Activated CD4-positive, alpha-beta T cell treated with anti-CD3 and anti-CD28 coated beads, Interleukin-2, amount 10 ng/mL, durations not matched to agents 7 days and 5 days (primary cell): Measurements from ENCODE around the gene ZNF763. TPM values are rescaled to one million over a fixed set of nuclear protein-coding genes. Genes with fewer than 3 reads are reported as not detected.
"Not testable (repeated sequence)": the region's sequence is repeated elsewhere in the genome, so short reads cannot be mapped to it uniquely, and the experiment has no call there.

Experiments used
- CTCF ChIA-PET: fragments of 350-600 bp; sonication (Branson Sonifier 250); formaldehyde crosslinking; loops from one replicate; lab custom pipeline; 2021; ENCODE audit warnings: antibody characterized with exemption; lab: Charles Lee
- POLR2A ChIA-PET: fragments of 350-600 bp; sonication (Branson Sonifier 250); formaldehyde crosslinking; loops from one replicate; lab custom pipeline; 2021; ENCODE audit warnings: antibody characterized with exemption; lab: Charles Lee
- DNase-seq: peaks from one replicate; pipeline ENCODE4 v3.0.0-alpha.2; 2020
- H3K27ac Mint-ChIP-seq: one replicate; pipeline ENCODE4 v1.8.0; 2021; ENCODE audit warnings: mild to moderate bottlenecking, moderate library complexity, mixed read lengths
- H3K27me3 Mint-ChIP-seq: one replicate; pipeline ENCODE4 v1.8.0; 2021; ENCODE audit warnings: mixed read lengths
- H3K36me3 Mint-ChIP-seq: one replicate; pipeline ENCODE4 v1.8.0; 2021; ENCODE audit warnings: low read depth, mixed read lengths
- H3K4me1 Mint-ChIP-seq: one replicate; pipeline ENCODE4 v1.8.0; 2021; ENCODE audit warnings: mixed read lengths
- H3K4me3 Mint-ChIP-seq: one replicate; pipeline ENCODE4 v1.8.0; 2021; ENCODE audit warnings: mild to moderate bottlenecking, moderate library complexity, mixed read lengths
- H3K9me3 Mint-ChIP-seq: one replicate; pipeline ENCODE4 v1.8.0; 2021; ENCODE audit warnings: mixed read lengths
- total RNA-seq, 2 experiments: library from RNA; stranded (reverse); gene quantifications; one replicate each; pipeline ENCODE4 v1.2.3, GENCODE V29; 2021

The ZNF763 gene
- 1 to 10 TPM; 1.9 to 2.1 TPM for total RNA-seq

DNA sequence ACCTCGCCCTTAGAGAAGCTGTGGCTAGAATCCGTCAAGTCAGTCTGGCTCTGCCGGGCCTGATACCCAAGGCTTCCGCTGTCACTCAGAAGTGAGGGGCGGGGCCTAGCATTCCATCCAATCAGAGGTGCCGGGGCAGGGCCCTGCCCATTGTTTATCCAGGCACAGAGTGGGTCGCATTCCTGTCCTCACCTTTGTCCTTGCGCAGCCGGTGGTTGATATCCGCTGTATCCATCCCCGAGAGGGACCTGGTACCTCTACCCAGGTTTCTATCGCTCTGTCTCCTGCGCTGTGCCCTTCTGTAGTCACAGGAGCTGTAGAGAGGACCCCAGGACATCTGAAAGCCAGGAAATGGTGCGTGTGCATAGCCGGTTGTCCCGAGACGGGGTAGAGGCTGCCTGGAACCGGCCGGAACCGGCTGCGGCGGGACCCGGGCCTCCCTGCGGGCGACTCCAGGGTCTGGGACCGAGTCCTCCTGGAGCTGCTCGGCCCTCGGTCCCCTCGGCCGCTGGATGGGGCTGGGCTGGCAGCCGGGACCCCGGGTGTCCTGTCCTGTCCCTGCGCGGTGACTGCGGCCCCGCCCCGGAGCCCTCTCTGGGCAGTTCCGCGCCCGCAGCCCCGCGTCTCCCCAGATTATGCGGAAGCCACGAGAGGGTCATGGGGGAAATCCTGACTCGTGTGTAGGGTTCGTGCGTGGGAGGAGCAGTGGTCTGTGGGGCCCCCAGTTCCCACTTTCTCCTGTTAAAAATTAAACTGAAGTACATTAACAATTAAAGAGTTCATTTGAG, at the start of gene ZNF763:
TSS of gene ZNF763 (plus strand) at position 183 of the 788 bp plus-strand sequence. CDS start at position 352, 169 bp downstream.
- peak; percentile 93 for DNase-seq
- ChIA-PET POLR2A (interaction anchor here (0.6 kb wide), 1 partner anchor 772 kb away, joined by 4 read pairs; the partner anchor contains the start of gene GET3), CTCF (interaction anchor here (0.7 to 1.1 kb wide), 2 partner anchors 23 to 187 kb away, joined by 3 read pairs; no protein-coding TSS in a partner anchor)
- Mint-ChIP-seq H3K4me3 (peak within 1 kb of the TSS; percentile 91), H3K4me1 (peaks cover 20% of the 10 kb centered on the region), H3K9me3 (peaks cover 15% of the 10 kb centered on the region), H3K36me3 (peaks cover 18% of the 10 kb centered on the region), H3K27ac (peak within 1 kb of the TSS; percentile 96), H3K27me3 (no peaks in the 10 kb centered on the region)

DNA sequence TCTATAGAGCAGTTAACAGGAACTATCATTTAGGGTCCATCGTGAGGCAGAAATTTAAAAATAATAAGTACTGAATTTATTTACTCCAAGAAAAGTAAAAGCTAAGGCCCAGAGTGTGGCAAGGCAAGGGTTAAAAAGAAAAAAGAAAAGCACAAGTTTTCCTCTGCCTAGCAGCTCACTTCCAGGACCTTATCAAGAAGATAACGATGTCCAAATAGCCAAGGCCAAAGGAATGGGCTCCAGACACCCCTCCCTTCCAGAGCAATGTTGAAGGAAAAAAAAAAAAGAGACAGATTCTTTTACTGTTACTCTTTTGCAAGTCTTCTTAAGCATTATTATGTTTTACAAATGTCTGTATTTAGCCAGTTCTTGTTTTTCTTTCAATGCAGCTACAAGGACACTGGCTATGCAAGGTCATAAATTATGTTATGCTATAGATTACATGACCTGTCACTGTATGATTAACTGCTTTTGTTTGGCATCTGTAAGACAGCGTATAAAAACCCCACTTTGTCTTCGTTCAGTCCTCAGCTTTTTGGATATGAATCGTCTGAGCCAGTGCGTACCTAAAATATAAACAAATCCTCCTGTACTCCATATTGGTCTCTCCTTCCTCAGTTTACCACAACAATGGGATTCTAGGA, 42.9 kb upstream of the ZNF763 start:
- H3K36me3 Mint-ChIP-seq = peaks cover 17% of the 10 kb centered on the region
- ChIA-PET CTCF (interaction anchor here (0.6 to 3.7 kb wide), 3 partner anchors 15 to 169 kb away, joined by 3 to 42 read pairs (median 4); no protein-coding TSS in a partner anchor), POLR2A (no interaction called here)

DNA sequence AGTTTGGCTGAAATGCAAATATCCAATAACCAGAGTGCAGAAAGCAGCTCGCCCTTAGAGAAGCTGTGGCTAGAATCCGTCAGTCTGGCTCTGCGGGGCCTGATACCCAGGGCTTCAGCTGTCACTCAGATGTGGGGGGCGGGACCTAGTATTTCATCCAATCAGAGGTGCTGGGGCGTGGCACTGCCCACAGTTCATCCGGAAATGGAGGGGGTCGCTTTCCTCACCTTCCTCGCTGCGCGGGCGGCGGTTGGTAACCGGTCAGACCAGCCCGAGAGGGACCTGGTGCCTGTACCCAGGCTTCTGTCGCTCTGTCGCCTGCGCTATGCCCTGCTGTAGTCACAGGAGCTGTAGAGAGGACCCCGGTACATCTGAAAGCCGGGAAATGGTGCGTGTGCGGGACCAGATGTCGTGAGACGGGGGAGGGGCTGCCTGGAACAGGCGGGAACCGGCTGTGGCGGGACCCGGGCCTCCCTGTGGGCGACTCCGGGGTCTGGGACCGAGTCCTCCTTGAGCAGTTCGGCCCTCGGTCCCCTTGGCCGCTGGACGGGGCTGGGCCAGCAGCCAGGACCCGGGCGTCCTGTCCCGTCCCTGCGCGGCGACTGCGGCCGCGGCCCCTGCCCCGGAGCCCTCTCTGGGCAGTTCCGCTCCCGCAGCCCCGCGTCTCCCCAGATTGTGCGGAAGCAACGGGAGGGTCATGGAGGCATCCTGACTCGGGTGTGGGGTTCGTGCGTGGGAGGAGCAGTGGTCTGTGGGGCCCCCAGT, 39.8 kb upstream of the ZNF763 start, which contains the start of gene ZNF700:
TSS of gene ZNF700 (plus strand) at position 222 of the 765 bp plus-strand sequence. CDS start at position 326, 104 bp downstream.
- Mint-ChIP-seq H3K9me3 (peaks cover 8% of the 10 kb centered on the region), H3K36me3 (peaks cover 36% of the 10 kb centered on the region), H3K4me3 (peak within 1 kb of the TSS; percentile 97), H3K4me1 (peaks cover 36% of the 10 kb centered on the region), H3K27ac (peak within 1 kb of the TSS; percentile 99), H3K27me3 (no peaks in the 10 kb centered on the region)
- ChIA-PET CTCF (interaction anchor here (0.6 to 3.7 kb wide), 10 partner anchors 9 to 231 kb away, joined by 3 to 42 read pairs (median 6); partner anchors contain the start of genes ZNF20 and ZNF625), POLR2A (interaction anchor here (0.6 to 0.8 kb wide), 3 partner anchors 63 to 461 kb away, joined by 3 to 5 read pairs (median 3); partner anchors contain the start of gene ZNF563)
- DNase-seq = peak; percentile 96

More for the DNA sequence above, 42.9 kb upstream of the ZNF763 start:
- H3K27ac Mint-ChIP-seq = no peak overlapping the region
- no peak for DNase-seq
- peaks cover 30% of the 10 kb centered on the region for H3K4me1 Mint-ChIP-seq
- H3K27me3 Mint-ChIP-seq = no peaks in the 10 kb centered on the region
- H3K9me3 Mint-ChIP-seq = peaks cover 14% of the 10 kb centered on the region
- no peak overlapping the region for H3K4me3 Mint-ChIP-seq

GRCh38 chr19:11925651-11926187, 39.1 kb upstream of the ZNF763 start:
- CTCF ChIA-PET = interaction anchor here (1.7 kb wide), 1 partner anchor 128 kb away, joined by 5 read pairs; no protein-coding TSS in a partner anchor
- POLR2A ChIA-PET, DNase-seq, H3K27me3 Mint-ChIP-seq, H3K9me3 Mint-ChIP-seq: not testable (repeated sequence)
- Mint-ChIP-seq H3K4me1 (peaks cover 36% of the 10 kb centered on the region), H3K27ac (peak overlapping the region; percentile 96), H3K4me3 (peak overlapping the region; percentile 97), H3K36me3 (peaks cover 42% of the 10 kb centered on the region)

GRCh38 chr19:11927227-11927626, 37.6 kb upstream of the ZNF763 start:
- Mint-ChIP-seq H3K27me3 (no peaks in the 10 kb centered on the region), H3K9me3 (peaks cover 11% of the 10 kb centered on the region), H3K4me3 (no peak overlapping the region), H3K4me1 (peaks cover 40% of the 10 kb centered on the region), H3K36me3 (peaks cover 53% of the 10 kb centered on the region), H3K27ac (no peak overlapping the region)
- DNase-seq = no peak
- ChIA-PET CTCF (interaction anchor here (0.6 to 1.0 kb wide), 3 partner anchors 9 to 61 kb away, joined by 3 read pairs; no protein-coding TSS in a partner anchor), POLR2A (interaction anchor here (0.7 kb wide), 1 partner anchor 513 kb away, joined by 20 read pairs; no protein-coding TSS in a partner anchor)

- Mint-ChIP-seq H3K27me3 (no peaks in the 10 kb centered on the region), H3K36me3 (peaks cover 66% of the 10 kb centered on the region), H3K9me3 (peaks cover 20% of the 10 kb centered on the region), H3K4me1 (peaks cover 20% of the 10 kb centered on the region), H3K27ac (no peak overlapping the region), H3K4me3 (no peak overlapping the region)
- DNase-seq = no peak
- ChIA-PET POLR2A (no interaction called here), CTCF (no interaction called here)
Observed at GRCh38 chr19:11931051-11931450, 33.8 kb upstream of the ZNF763 start.

- Mint-ChIP-seq H3K36me3 (peaks cover 66% of the 10 kb centered on the region), H3K4me1 (peaks cover 18% of the 10 kb centered on the region), H3K9me3 (peaks cover 23% of the 10 kb centered on the region), H3K4me3 (no peak overlapping the region), H3K27ac (no peak overlapping the region), H3K27me3 (no peaks in the 10 kb centered on the region)
- CTCF ChIA-PET = no interaction called here
- no peak for DNase-seq
- POLR2A ChIA-PET = no interaction called here
Observed at GRCh38 chr19:11931513-11931912, 33.3 kb upstream of the ZNF763 start.

GRCh38 chr19:11935829-11936228, 29.0 kb upstream of the ZNF763 start:
- H3K27me3 Mint-ChIP-seq, CTCF ChIA-PET, POLR2A ChIA-PET, H3K4me3 Mint-ChIP-seq, H3K4me1 Mint-ChIP-seq, H3K27ac Mint-ChIP-seq, DNase-seq: not testable (repeated sequence)
- Mint-ChIP-seq H3K36me3 (peaks cover 73% of the 10 kb centered on the region), H3K9me3 (peaks cover 39% of the 10 kb centered on the region)

DNA sequence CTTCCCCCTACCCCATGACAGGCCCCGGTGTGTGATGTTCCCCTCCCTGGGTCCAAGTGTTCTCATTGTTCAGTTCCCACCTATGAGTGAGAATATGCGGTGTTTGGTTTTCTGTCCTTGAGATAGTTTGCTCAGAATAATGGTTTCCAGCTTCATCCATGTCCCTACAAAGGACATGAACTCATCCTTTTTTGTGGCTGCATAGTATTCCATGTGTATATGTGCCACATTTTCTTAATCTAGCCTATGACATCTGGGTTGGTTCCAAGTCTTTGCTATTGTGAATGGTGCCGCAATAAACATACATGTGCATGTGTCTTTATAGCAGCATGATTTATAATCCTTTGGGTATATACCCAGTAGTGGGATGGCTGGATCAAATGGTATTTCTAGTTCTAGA, 26.5 kb upstream of the ZNF763 start:
- H3K27ac Mint-ChIP-seq, H3K4me1 Mint-ChIP-seq, POLR2A ChIA-PET, H3K4me3 Mint-ChIP-seq, CTCF ChIA-PET, DNase-seq, H3K27me3 Mint-ChIP-seq: not testable (repeated sequence)
- peaks cover 80% of the 10 kb centered on the region for H3K36me3 Mint-ChIP-seq
- H3K9me3 Mint-ChIP-seq = peaks cover 55% of the 10 kb centered on the region

DNA sequence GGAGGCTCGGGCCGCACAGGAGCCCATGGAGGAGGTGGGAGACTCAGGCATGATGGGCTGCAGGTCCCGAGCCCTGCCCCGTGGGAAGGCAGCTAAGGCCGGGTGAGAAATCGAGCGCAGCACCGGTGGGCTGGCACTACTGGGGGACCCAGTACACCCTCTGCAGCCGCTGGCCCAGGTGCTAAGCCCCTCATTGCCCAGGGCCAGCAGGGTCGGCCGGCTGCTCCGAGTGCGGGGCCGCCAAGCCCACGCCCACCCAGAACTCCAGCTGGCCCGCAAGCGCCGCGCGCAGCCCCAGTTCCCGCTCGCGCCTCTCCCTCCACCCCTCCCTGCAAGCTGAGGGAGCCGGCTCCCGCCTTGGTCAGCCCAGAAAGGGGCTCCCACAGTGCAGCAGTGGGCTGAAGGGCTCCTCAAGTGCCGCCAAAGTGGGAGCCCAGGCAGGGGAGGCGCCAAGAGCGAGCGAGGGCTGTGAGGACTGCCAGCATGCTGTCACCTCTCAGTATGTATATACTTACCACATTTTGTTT, 23.4 kb upstream of the ZNF763 start:
- POLR2A ChIA-PET, H3K27me3 Mint-ChIP-seq, H3K4me1 Mint-ChIP-seq, H3K4me3 Mint-ChIP-seq, H3K27ac Mint-ChIP-seq, CTCF ChIA-PET, DNase-seq: not testable (repeated sequence)
- Mint-ChIP-seq H3K9me3 (peaks cover 67% of the 10 kb centered on the region), H3K36me3 (peaks cover 90% of the 10 kb centered on the region)

- no peak for DNase-seq
- Mint-ChIP-seq H3K27ac (no peak overlapping the region), H3K27me3 (no peaks in the 10 kb centered on the region), H3K9me3 (peaks cover 69% of the 10 kb centered on the region), H3K4me3 (no peak overlapping the region), H3K4me1 (no peaks in the 10 kb centered on the region), H3K36me3 (peaks cover 91% of the 10 kb centered on the region)
- ChIA-PET CTCF (no interaction called here), POLR2A (no interaction called here)
Observed at GRCh38 chr19:11942008-11942842, 22.6 kb upstream of the ZNF763 start.
